Karpas-422 (cell line): ENCODE data around the gene GRK6. TPM values are rescaled to one million over a fixed set of nuclear protein-coding genes. Genes with fewer than 3 reads are reported as not detected.

Source experiments
- DNase-seq: peaks from one replicate; pipeline ENCODE4 v3.0.0-alpha.2; 2015
- H2AFZ ChIP-seq: fragments of 200-600 bp; sonication (generic); 2 replicates; pipeline ENCODE4 v1.6.1; 2014; ENCODE audit warnings: antibody characterized with exemption, low read length, mixed read lengths
- H3K27ac ChIP-seq: fragments of 200-600 bp; sonication (generic); 2 replicates; pipeline ENCODE4 v1.5.1; 2014; ENCODE audit warnings: mild to moderate bottlenecking, low read length, moderate library complexity
- H3K27me3 ChIP-seq: fragments of 200-600 bp; sonication (generic); 2 replicates; pipeline ENCODE4 v1.6.1; 2014; ENCODE audit warnings: low read length, mixed read lengths
- H3K36me3 ChIP-seq: fragments of 200-600 bp; sonication (generic); 2 replicates; pipeline ENCODE4 v1.6.1; 2014; ENCODE audit warnings: low read length, mixed read lengths; ENCODE audit not compliant: insufficient read depth
- H3K4me1 ChIP-seq: fragments of 200-600 bp; sonication (generic); 2 replicates; pipeline ENCODE4 v1.6.1; 2014; ENCODE audit warnings: mild to moderate bottlenecking, low read length, mixed read lengths
- H3K4me2 ChIP-seq: fragments of 200-600 bp; sonication (generic); 2 replicates; pipeline ENCODE4 v1.6.1; 2014; ENCODE audit warnings: low read length, low read depth, mild to moderate bottlenecking; ENCODE audit not compliant: poor library complexity, severe bottlenecking
- H3K4me3 ChIP-seq: fragments of 200-600 bp; sonication (generic); 2 replicates; pipeline ENCODE4 v1.5.1; 2014; ENCODE audit warnings: mild to moderate bottlenecking, antibody characterized with exemption, low read length, mixed read lengths
- H3K79me2 ChIP-seq: fragments of 200-600 bp; sonication (generic); 2 replicates; pipeline ENCODE4 v1.6.1; 2014; ENCODE audit warnings: mild to moderate bottlenecking, low read length, mixed read lengths
- H3K9ac ChIP-seq: fragments of 200-600 bp; sonication (generic); 2 replicates; pipeline ENCODE4 v1.6.0; 2014; ENCODE audit warnings: low read length
- H3K9me2 ChIP-seq: fragments of 200-600 bp; sonication (generic), shearing (Covaris generic); replicated peaks from 2 replicates; pipeline ENCODE4 v1.6.0; 2014; ENCODE audit warnings: mild to moderate bottlenecking, low read length, moderate library complexity; ENCODE audit not compliant: insufficient read depth
- H3K9me3 ChIP-seq: fragments of 300-700, 200-600 bp; sonication (generic); 2 replicates; pipeline ENCODE4 v1.6.1; 2014; ENCODE audit warnings: low read length, mixed read lengths
- H4K20me1 ChIP-seq: fragments of 200-600 bp; sonication (generic); 2 replicates; pipeline ENCODE4 v1.6.1; 2014; ENCODE audit warnings: mild to moderate bottlenecking, antibody characterized with exemption, low read length, low read depth; ENCODE audit not compliant: insufficient read depth
- total RNA-seq: library from RNA; depleted of rRNA; stranded (reverse); fragments of >200 nt; shearing (Covaris generic); gene quantifications from 2 replicates; pipeline ENCODE4 v1.2.3, GENCODE V29; 2014; ENCODE audit warnings: low replicate concordance

Gene GRK6
- total RNA-seq, 1 experiment from 2014 or later: 45.5 TPM

- H3K9ac ChIP-seq: no peak overlapping the region
- peaks cover 23% of the 10 kb centered on the region for H3K36me3 ChIP-seq
- DNase-seq: no peak
- H3K9me3 ChIP-seq: no peaks in the 10 kb centered on the region
- no peaks in the 10 kb centered on the region for H3K79me2 ChIP-seq
- H3K27ac ChIP-seq: no peak overlapping the region
- no peak overlapping the region for H2AFZ ChIP-seq
- H3K4me3 ChIP-seq: no peak overlapping the region
- H3K4me1 ChIP-seq: no peaks in the 10 kb centered on the region
- H3K4me2 ChIP-seq: no peak overlapping the region
- no peaks in the 10 kb centered on the region for H4K20me1 ChIP-seq
- H3K9me2 ChIP-seq: no peaks in the 10 kb centered on the region
- no peaks in the 10 kb centered on the region for H3K27me3 ChIP-seq
Observed at GRCh38 chr5:177437623-177438022, 11.1 kb downstream of the GRK6 start.

GRCh38 chr5:177438468-177438867 lies 12.0 kb downstream of the GRK6 start:
- no peak overlapping the region for H3K27ac ChIP-seq
- H3K79me2 ChIP-seq: no peaks in the 10 kb centered on the region
- H3K36me3 ChIP-seq: peaks cover 14% of the 10 kb centered on the region
- no peaks in the 10 kb centered on the region for H3K9me3 ChIP-seq
- no peaks in the 10 kb centered on the region for H3K27me3 ChIP-seq
- H3K4me1 ChIP-seq: no peaks in the 10 kb centered on the region
- no peaks in the 10 kb centered on the region for H4K20me1 ChIP-seq
- H3K4me2 ChIP-seq: no peak overlapping the region
- no peak overlapping the region for H3K4me3 ChIP-seq
- H3K9ac ChIP-seq: no peak overlapping the region
- no peak overlapping the region for H2AFZ ChIP-seq
- peak; percentile 39 for DNase-seq
- no peaks in the 10 kb centered on the region for H3K9me2 ChIP-seq

GRCh38 chr5:177439518-177440053 lies 13.1 kb downstream of the GRK6 start:
- Histone ChIP-seq H3K9me3 (no peaks in the 10 kb centered on the region), H3K4me1 (peaks cover 8% of the 10 kb centered on the region), H4K20me1 (no peaks in the 10 kb centered on the region), H3K9me2 (no peaks in the 10 kb centered on the region), H3K4me3 (no peak overlapping the region), H3K79me2 (no peaks in the 10 kb centered on the region), H3K36me3 (peaks cover 9% of the 10 kb centered on the region), H3K27ac (no peak overlapping the region), H3K9ac (no peak overlapping the region), H2AFZ (no peak overlapping the region), H3K27me3 (no peaks in the 10 kb centered on the region), H3K4me2 (no peak overlapping the region)
- peak; percentile 40 for DNase-seq

- Histone ChIP-seq H3K4me1 (peaks cover 16% of the 10 kb centered on the region), H3K79me2 (no peaks in the 10 kb centered on the region), H3K4me2 (no peak overlapping the region), H3K27ac (no peak overlapping the region), H3K9ac (no peak overlapping the region), H3K9me3 (no peaks in the 10 kb centered on the region), H3K36me3 (peaks cover 5% of the 10 kb centered on the region), H4K20me1 (no peaks in the 10 kb centered on the region), H3K9me2 (no peaks in the 10 kb centered on the region), H3K27me3 (no peaks in the 10 kb centered on the region), H2AFZ (no peak overlapping the region), H3K4me3 (no peak overlapping the region)
- DNase-seq: no peak
Observed at GRCh38 chr5:177440211-177440989, 13.9 kb downstream of the GRK6 start.

- peaks cover 4% of the 10 kb centered on the region for H3K36me3 ChIP-seq
- H3K4me2 ChIP-seq: no peak overlapping the region
- no peaks in the 10 kb centered on the region for H3K27me3 ChIP-seq
- peaks cover 24% of the 10 kb centered on the region for H3K4me1 ChIP-seq
- H2AFZ ChIP-seq: no peak overlapping the region
- no peaks in the 10 kb centered on the region for H4K20me1 ChIP-seq
- H3K9ac ChIP-seq: no peak overlapping the region
- DNase-seq: no peak
- no peaks in the 10 kb centered on the region for H3K9me3 ChIP-seq
- no peak overlapping the region for H3K4me3 ChIP-seq
- no peaks in the 10 kb centered on the region for H3K79me2 ChIP-seq
- H3K27ac ChIP-seq: no peak overlapping the region
- no peaks in the 10 kb centered on the region for H3K9me2 ChIP-seq
Observed at GRCh38 chr5:177440990-177441780, 14.7 kb downstream of the GRK6 start.

GRCh38 chr5:177442066-177442826 lies 15.8 kb downstream of the GRK6 start:
- H3K27ac ChIP-seq: no peak overlapping the region

GRCh38 chr5:177443144-177443983 lies 16.9 kb downstream of the GRK6 start:
- H4K20me1 ChIP-seq: no peaks in the 10 kb centered on the region
- no peak overlapping the region for H3K9ac ChIP-seq
- peaks cover 39% of the 10 kb centered on the region for H3K4me1 ChIP-seq
- no peaks in the 10 kb centered on the region for H3K9me2 ChIP-seq
- no peak overlapping the region for H2AFZ ChIP-seq
- DNase-seq: peak; percentile 44
- H3K79me2 ChIP-seq: peaks cover 9% of the 10 kb centered on the region
- H3K9me3 ChIP-seq: no peaks in the 10 kb centered on the region
- no peak overlapping the region for H3K27ac ChIP-seq
- H3K4me2 ChIP-seq: no peak overlapping the region
- no peak overlapping the region for H3K4me3 ChIP-seq
- H3K27me3 ChIP-seq: no peaks in the 10 kb centered on the region
- H3K36me3 ChIP-seq: peaks cover 4% of the 10 kb centered on the region

More at GRCh38 chr5:177442066-177442826, 15.8 kb downstream of the GRK6 start:
- H3K36me3 ChIP-seq: peaks cover 4% of the 10 kb centered on the region
- no peak overlapping the region for H2AFZ ChIP-seq
- peaks cover 30% of the 10 kb centered on the region for H3K4me1 ChIP-seq
- H3K4me2 ChIP-seq: no peak overlapping the region
- no peaks in the 10 kb centered on the region for H3K9me3 ChIP-seq
- no peaks in the 10 kb centered on the region for H3K9me2 ChIP-seq
- H3K9ac ChIP-seq: no peak overlapping the region
- no peaks in the 10 kb centered on the region for H3K27me3 ChIP-seq
- H3K4me3 ChIP-seq: no peak overlapping the region
- H4K20me1 ChIP-seq: no peaks in the 10 kb centered on the region
- H3K79me2 ChIP-seq: no peaks in the 10 kb centered on the region
- peak; percentile 41 for DNase-seq
